Neural cell (in vitro differentiated cells): ENCODE results near the gene TBC1D3C. TPM values are rescaled to one million over a fixed set of nuclear protein-coding genes. Genes with fewer than 3 reads are reported as not detected.
"Not testable (repeated sequence)": the region's sequence is repeated elsewhere in the genome, so short reads cannot be mapped to it uniquely, and the experiment has no call there.

ENCODE experiments used
- H2AFZ ChIP-seq: fragments of 200-600, 300-800 bp; sonication (generic), shearing (Covaris generic); 2 replicates; pipeline ENCODE4 v1.6.0; 2014; ENCODE audit warnings: low read depth, mild to moderate bottlenecking, antibody characterized with exemption, low read length, moderate library complexity
- H3F3A ChIP-seq: fragments of 200-600 bp; shearing (Covaris generic); 2 replicates; pipeline ENCODE4 v1.6.1; 2016; ENCODE audit warnings: mild to moderate bottlenecking, moderate library complexity, mixed read lengths, antibody characterized with exemption, low read length; ENCODE audit not compliant: insufficient read depth, poor library complexity, severe bottlenecking
- H3K27ac ChIP-seq: fragments of 200-600, 300-800 bp; sonication (generic), shearing (Covaris generic); 2 replicates; pipeline ENCODE4 v1.5.1; 2014; ENCODE audit warnings: mild to moderate bottlenecking, low read length, moderate library complexity
- H3K27me3 ChIP-seq: fragments of 300-800, 200-600 bp; sonication (generic), shearing (Covaris generic); 2 replicates; pipeline ENCODE4 v1.6.0; 2014; ENCODE audit warnings: mild to moderate bottlenecking, low read depth, low read length, moderate library complexity; ENCODE audit not compliant: insufficient read depth
- H3K36me3 ChIP-seq: fragments of 300-800, 200-600 bp; sonication (generic), shearing (Covaris generic); 2 replicates; pipeline ENCODE4 v1.5.1; 2014; ENCODE audit warnings: mild to moderate bottlenecking, antibody characterized with exemption, low read length, moderate library complexity; ENCODE audit not compliant: insufficient read depth
- H3K4me2 ChIP-seq: fragments of 300-800, 200-600 bp; sonication (generic), shearing (Covaris generic); 2 replicates; pipeline ENCODE4 v1.6.0; 2014; ENCODE audit warnings: mild to moderate bottlenecking, low read length
- H3K4me3 ChIP-seq: fragments of 300-800, 200-600 bp; sonication (generic), shearing (Covaris generic); 2 replicates; pipeline ENCODE4 v1.5.1; 2014; ENCODE audit warnings: mild to moderate bottlenecking, low read length, moderate library complexity
- H3K79me2 ChIP-seq: fragments of 200-600 bp; shearing (Covaris generic); replicated peaks from 2 replicates; pipeline ENCODE4 v1.6.0; 2014; ENCODE audit warnings: mild to moderate bottlenecking, low read length, moderate library complexity; ENCODE audit not compliant: insufficient read depth
- H3K9ac ChIP-seq: fragments of 300-800, 200-600 bp; sonication (generic), shearing (Covaris generic); 2 replicates; pipeline ENCODE4 v1.6.1; 2016; ENCODE audit warnings: mild to moderate bottlenecking, low read length, mixed read lengths
- H3K9me2 ChIP-seq: fragments of 200-600 bp; shearing (Covaris generic); 2 replicates; pipeline ENCODE4 v1.6.1; 2016; ENCODE audit warnings: mild to moderate bottlenecking, low read length, mixed read lengths; ENCODE audit not compliant: insufficient read depth
- H3K9me3 ChIP-seq: fragments of 200-600, 300-800 bp; sonication (generic), shearing (Covaris generic); 2 replicates; pipeline ENCODE4 v1.6.1; 2016; ENCODE audit warnings: mild to moderate bottlenecking, mixed run types, low read length, moderate library complexity, mixed read lengths
- H4K20me1 ChIP-seq: fragments of 200-600 bp; shearing (Covaris generic); 2 replicates; pipeline ENCODE4 v1.6.1; 2016; ENCODE audit warnings: mild to moderate bottlenecking, mixed run types; ENCODE audit not compliant: insufficient read depth
- polyA minus RNA-seq: library from RNA; depleted of rRNA, polyadenylated mRNA; stranded (reverse); fragments of >200 nt; gene quantifications from 2 replicates; pipeline ENCODE4 v1.2.3, GENCODE V29; 2014
- polyA plus RNA-seq: library from polyadenylated mRNA; depleted of rRNA; stranded (reverse); fragments of >200 nt; gene quantifications from 2 replicates; pipeline ENCODE4 v1.2.3, GENCODE V29; 2014
- small RNA-seq, 3 experiments: library from RNA; depleted of rRNA; stranded (forward); fragments of <200 nt; gene quantifications; one replicate each; pipeline ENCODE3, GENCODE V24; 2012

TBC1D3C gene
- polyA plus RNA-seq (8.1 and 10.4 TPM in 2 replicates), polyA minus RNA-seq (1.2 and 2.8 TPM in 2 replicates)

DNA sequence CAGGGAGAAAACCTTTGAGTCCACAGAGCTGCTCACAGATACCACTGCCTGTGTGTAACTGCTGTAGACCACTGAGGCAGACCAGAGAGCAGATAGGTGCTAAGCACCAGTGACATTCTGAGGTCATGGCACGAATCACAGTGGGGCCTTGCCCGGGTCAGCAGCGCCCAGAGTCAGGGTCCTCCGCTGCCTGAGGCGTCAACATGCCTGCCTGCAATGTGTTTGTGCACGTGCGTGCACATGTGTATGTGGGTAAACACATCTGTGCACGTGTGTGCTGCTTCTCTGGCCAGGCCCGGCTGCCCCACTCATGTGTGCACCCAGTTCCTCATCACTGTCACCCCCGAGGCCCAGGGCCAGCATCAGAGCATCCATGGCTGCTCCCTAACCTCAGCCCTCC lies at the start of gene TBC1D3C:
Gene TBC1D3C (minus strand): TSS at position 101 of the 400 bp plus-strand sequence. CDS start 1,568 bp downstream, outside the sequence.
- not testable (repeated sequence) for H3K4me3 ChIP-seq, H3K36me3 ChIP-seq, H3K4me2 ChIP-seq

DNA sequence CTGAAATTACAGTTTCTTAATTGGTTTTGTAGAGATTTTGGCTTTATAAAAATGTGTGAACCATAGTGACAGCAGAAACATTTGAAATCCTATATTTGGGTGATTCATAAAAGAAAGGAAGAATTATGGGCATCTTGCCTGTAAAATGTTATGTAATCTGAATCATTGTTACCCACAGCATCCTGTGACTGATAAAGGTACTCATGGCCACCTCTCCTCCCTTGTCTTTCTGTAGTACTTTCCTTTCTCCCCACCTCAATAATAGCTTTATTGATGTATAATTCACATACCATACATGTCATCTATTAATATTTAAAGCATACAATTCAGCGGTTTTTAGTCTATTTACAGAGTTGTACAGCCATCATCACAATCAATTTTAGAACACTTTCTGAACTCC lies 30.8 kb upstream of the TBC1D3C start:
- not testable (repeated sequence) for H3K9me2 ChIP-seq, H3K4me3 ChIP-seq, H2AFZ ChIP-seq, H3F3A ChIP-seq, H3K9ac ChIP-seq, H3K27me3 ChIP-seq, H3K79me2 ChIP-seq, H3K4me2 ChIP-seq, H3K9me3 ChIP-seq, H3K36me3 ChIP-seq, H4K20me1 ChIP-seq, H3K27ac ChIP-seq

More for the DNA sequence above, at the start of gene TBC1D3C:
- H3K27ac ChIP-seq, H4K20me1 ChIP-seq, H3K27me3 ChIP-seq, H2AFZ ChIP-seq, H3K9ac ChIP-seq, H3K9me3 ChIP-seq, H3K9me2 ChIP-seq, H3K79me2 ChIP-seq, H3F3A ChIP-seq: not testable (repeated sequence)

DNA sequence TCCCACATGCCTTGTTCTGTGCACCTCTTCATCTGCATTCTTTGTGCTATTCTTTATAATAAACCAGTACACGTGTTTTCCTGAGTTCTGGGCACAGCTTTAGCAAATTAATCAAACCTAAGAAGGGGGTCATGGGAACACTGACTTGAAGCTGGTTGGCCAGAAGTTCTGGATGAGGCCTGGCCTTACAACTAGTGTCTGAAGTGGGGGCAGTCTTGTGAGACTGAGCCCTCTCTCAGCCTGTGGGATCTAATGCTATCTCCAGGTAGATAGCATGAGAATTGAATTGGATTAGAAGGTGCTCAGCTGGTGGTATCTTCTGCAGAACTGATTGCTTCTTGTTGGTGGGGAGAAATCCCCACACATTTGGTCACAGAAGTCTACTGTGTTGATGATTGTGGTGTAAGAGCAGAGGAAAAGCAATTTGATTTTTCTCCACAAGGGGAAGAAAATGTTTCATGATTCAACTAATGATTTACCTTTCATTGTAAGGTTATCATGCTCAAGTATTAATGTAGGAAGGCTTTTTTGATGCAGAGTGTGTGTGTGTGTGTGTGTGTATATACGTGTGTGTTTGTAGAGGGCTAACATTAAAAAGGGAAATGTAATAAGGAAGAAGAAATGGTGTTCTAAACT lies 25.7 kb upstream of the TBC1D3C start:
- not testable (repeated sequence) for H2AFZ ChIP-seq, H3K36me3 ChIP-seq, H3K9ac ChIP-seq, H3K9me3 ChIP-seq, H3K27me3 ChIP-seq, H3K27ac ChIP-seq, H4K20me1 ChIP-seq, H3K9me2 ChIP-seq, H3F3A ChIP-seq, H3K4me2 ChIP-seq, H3K4me3 ChIP-seq, H3K79me2 ChIP-seq

DNA sequence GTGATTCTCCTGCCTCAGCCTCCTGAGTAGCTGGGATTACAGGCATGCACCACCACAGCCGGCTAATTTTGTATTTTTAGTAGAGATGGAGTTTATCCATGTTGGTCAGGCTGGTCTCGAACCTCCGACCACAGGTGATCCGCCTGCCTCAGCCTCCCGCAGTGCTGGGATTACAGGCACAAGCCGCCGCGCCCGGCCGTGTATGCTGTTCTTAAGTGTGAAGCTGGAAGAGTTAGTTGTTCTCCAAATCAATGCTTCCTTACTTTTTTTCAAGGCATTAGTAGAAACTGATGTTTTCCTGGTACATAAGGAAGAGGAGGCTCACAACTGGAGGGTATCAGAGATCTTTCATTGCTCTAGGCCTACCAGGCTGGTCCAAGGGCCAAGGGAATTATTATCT lies 19.7 kb upstream of the TBC1D3C start:
- H4K20me1 ChIP-seq, H3K27ac ChIP-seq, H2AFZ ChIP-seq, H3F3A ChIP-seq, H3K9me2 ChIP-seq, H3K4me3 ChIP-seq, H3K9me3 ChIP-seq, H3K9ac ChIP-seq, H3K27me3 ChIP-seq, H3K79me2 ChIP-seq, H3K4me2 ChIP-seq, H3K36me3 ChIP-seq: not testable (repeated sequence)

DNA sequence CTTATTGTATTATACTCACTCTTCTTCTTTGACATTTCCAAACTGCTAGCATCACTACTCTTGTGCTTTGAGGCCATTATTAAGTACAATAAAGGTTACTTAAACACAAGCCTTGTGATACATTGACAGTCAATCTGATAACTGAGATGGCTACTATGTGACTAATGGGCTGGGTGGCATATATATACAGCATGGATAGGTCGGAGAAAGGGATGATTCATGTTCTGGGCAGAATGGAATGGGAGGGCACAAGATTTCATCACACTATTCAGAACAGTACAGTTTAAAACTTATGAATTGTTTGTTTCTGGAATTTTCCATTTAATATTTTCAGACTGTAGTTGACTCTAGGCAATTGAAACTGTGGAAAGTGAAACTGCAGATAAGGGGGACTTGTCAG lies 18.9 kb upstream of the TBC1D3C start:
- H3K27me3 ChIP-seq, H3K9me2 ChIP-seq, H3F3A ChIP-seq, H3K9me3 ChIP-seq, H2AFZ ChIP-seq, H3K27ac ChIP-seq, H3K4me2 ChIP-seq, H3K36me3 ChIP-seq, H3K9ac ChIP-seq, H4K20me1 ChIP-seq, H3K79me2 ChIP-seq, H3K4me3 ChIP-seq: not testable (repeated sequence)

Small RNA genes lying within 50 kb of the gene (small RNA-seq; reads per million reads assigned to genes)
- gene RF00019 = 0 to 1.2 (median 0) reads per million in 3 experiments

Other genes starting within 250 kb of the TBC1D3C start
- not detected in 2 replicates for gene TBC1D3K, start 144.2 kb downstream of the TBC1D3C start, polyA plus RNA-seq
- 33.5 and 42.5 TPM in 2 replicates for gene TBC1D3L, start 79.6 kb downstream of the TBC1D3C start, polyA plus RNA-seq
- 0.45 TPM in 1 of 2 replicates, not detected in the other for gene TBC1D3D, start 64.7 kb downstream of the TBC1D3C start, polyA plus RNA-seq
- gene TBC1D3E, start 59.3 kb upstream of the TBC1D3C start, polyA plus RNA-seq = not detected in 2 replicates
- gene TBC1D3, start 123.9 kb upstream of the TBC1D3C start, polyA plus RNA-seq = 0.24 TPM in 1 of 2 replicates, not detected in the other
- gene MRPL45, start 228.5 kb upstream of the TBC1D3C start, polyA plus RNA-seq = 27.5 and 31.7 TPM in 2 replicates